ENCODE data around the gene IL31.

IL31 gene

DNA sequence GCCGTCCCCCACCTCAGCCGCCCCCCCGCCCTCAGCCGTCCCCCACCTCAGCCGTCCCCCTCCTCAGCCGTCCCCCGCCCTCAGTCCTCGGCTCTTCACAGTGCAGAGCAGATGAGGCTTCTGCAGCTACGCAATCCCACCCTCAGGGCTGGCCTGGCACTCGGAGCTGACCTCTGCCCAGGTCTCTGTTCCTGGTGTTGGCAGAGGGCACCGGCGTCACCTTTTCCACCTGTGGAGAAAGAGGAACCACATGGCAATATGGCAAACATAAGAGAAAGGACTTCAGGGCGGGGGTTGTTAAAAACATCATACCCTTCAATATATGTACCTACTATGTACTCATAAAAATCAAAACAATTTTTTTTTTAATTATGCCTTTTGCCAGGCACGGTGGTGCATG is 49.7 kb downstream of the IL31 start:
- TF ChIP-seq SIN3A (IDR thresholded peaks at IDR 0.05; ENCODE audit: borderline replicate concordance, insufficient read depth, low read length) (no peak), REST (IDR thresholded peaks at IDR 0.05; ENCODE audit: insufficient read depth in 1 of 2, low read depth in 2 of 2, low read length in 2 of 2) (no peak), FOXP2 (optimal IDR thresholded peaks at IDR 0.05; ENCODE audit: borderline replicate concordance, extremely low read depth, extremely low read length, insufficient read depth) (no peak), TAF1 (IDR thresholded peaks at IDR 0.05; ENCODE audit: borderline replicate concordance, insufficient read depth, low read length) (no peak), POLR2AphosphoS5 (IDR thresholded peaks at IDR 0.05; ENCODE audit: low read depth, low read length) (no peak)

DNA sequence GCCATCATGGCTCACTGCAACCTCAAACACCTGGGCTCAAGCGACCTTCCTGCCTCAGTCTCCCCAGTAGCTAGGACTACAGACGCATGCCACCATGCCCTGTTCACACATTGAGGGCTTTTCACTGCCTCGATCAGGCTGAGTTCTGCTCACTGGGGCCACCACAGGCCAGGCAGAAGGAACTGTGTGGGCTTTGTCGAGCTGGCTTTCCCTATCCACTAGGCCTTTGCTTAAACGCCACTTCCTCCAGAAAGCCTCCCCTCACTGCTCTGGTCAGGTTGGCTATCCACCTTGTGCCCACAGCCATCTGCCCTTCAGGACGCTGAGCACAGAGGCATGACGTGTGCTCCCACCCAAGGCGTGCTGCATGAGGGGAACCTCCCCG is 50.3 kb downstream of the IL31 start:
- TF ChIP-seq SIN3A (IDR thresholded peaks at IDR 0.05; ENCODE audit: borderline replicate concordance, insufficient read depth, low read length) (no peak), FOXP2 (optimal IDR thresholded peaks at IDR 0.05; ENCODE audit: borderline replicate concordance, extremely low read depth, extremely low read length, insufficient read depth) (no peak), TAF1 (IDR thresholded peaks at IDR 0.05; ENCODE audit: borderline replicate concordance, insufficient read depth, low read length) (no peak), POLR2AphosphoS5 (IDR thresholded peaks at IDR 0.05; ENCODE audit: low read depth, low read length) (no peak), REST (IDR thresholded peaks at IDR 0.05; ENCODE audit: insufficient read depth in 1 of 2, low read depth in 2 of 2, low read length in 2 of 2) (no peak)

DNA sequence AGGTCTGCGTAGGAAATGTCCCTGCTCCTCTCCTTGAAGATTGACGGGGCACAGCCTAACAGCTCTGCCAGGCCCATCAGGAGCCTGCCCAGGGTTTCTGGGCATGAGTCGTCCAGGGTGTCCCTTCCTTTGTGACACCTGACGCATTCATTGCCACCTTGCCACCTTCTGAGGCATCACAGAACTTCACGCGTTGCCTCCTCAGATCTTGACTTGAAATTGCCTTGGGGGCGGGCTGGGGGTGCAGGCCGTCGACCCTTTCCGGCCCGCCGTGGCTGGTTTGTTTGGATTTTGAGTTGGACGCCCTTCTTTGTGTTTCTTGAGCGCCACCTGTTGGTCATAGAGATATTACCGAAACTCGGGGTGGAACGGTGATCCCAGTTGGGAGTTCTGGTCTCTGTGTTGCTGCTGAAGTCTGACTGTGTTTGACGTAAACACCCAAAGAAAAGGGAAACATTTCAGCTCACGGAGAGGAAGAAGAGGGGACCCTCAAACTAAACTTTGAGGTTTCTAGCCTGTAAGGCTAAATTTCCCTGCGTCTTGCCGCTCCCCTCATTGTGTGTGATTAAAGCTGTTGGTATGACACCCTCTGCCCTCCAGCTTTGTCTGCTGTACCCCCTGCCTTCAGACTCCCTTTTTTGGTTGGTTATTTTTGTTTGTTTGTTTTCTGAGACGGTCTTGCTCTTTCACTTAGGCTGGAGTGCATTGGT is 50.8 kb downstream of the IL31 start:
- TF ChIP-seq REST (IDR thresholded peaks at IDR 0.05; ENCODE audit: insufficient read depth in 1 of 2, low read depth in 2 of 2, low read length in 2 of 2) = no peak
- no peak for TF ChIP-seq TAF1 (IDR thresholded peaks at IDR 0.05; ENCODE audit: borderline replicate concordance, insufficient read depth, low read length)
- TF ChIP-seq POLR2AphosphoS5 (IDR thresholded peaks at IDR 0.05; ENCODE audit: low read depth, low read length) = no peak
- no peak for TF ChIP-seq SIN3A (IDR thresholded peaks at IDR 0.05; ENCODE audit: borderline replicate concordance, insufficient read depth, low read length)
- TF ChIP-seq FOXP2 (optimal IDR thresholded peaks at IDR 0.05; ENCODE audit: borderline replicate concordance, extremely low read depth, extremely low read length, insufficient read depth) = no peak

All from PFSK-1 (cell line).